Heart right ventricle (tissue), 16 donors: ENCODE data around the gene ASIP. TPM values are rescaled to one million over a fixed set of nuclear protein-coding genes. Genes with fewer than 3 reads are reported as not detected.
"Not testable (repeated sequence)": the region's sequence is repeated elsewhere in the genome, so short reads cannot be mapped to it uniquely, and the experiment has no call there.

Experiments
- ATAC-seq, 8 donors: fragments of 200-7000 bp; cut with Tn5 transposase; one replicate each; pipeline ENCODE4 v1.9.1; 2020; ENCODE audit warnings: mild to moderate bottlenecking in 8 of 8, moderate library complexity in 8 of 8, moderate number of reproducible peaks in 1 of 8
- DNase-seq, 2 donors: peaks; one replicate each; pipeline ENCODE4 v3.0.0-alpha.2; 2020
- H3K27ac ChIP-seq, 10 donors: fragments of 200-600 bp; sonication (generic) in 2 of 10; one replicate each; pipeline versions ENCODE4 v1.5.0 to v1.8.0; 2020 to 2022; ENCODE audit warnings: mild to moderate bottlenecking in 3 of 10
- H3K27me3 ChIP-seq, 7 donors: fragments of 200-600 bp; one replicate each; pipeline ENCODE4 v1.8.0; 2021 to 2022; ENCODE audit warnings: mild to moderate bottlenecking in 2 of 7
- H3K36me3 ChIP-seq, 9 donors: fragments of 200-600 bp; sonication (generic) in 1 of 9; one replicate each; pipeline versions ENCODE4 v1.5.0 to v1.8.0; 2020 to 2022; ENCODE audit warnings: mild to moderate bottlenecking in 2 of 9
- H3K4me1 ChIP-seq, 9 donors: fragments of 200-600 bp; sonication (generic) in 1 of 9; one replicate each; pipeline versions ENCODE4 v1.5.0 to v1.8.0; 2020 to 2022; ENCODE audit warnings: mild to moderate bottlenecking in 4 of 9
- H3K4me3 ChIP-seq, 10 donors: fragments of 200-600 bp; sonication (generic) in 2 of 10; one replicate each; pipeline versions ENCODE4 v1.5.0 to v1.8.0; 2020 to 2022; ENCODE audit warnings: mild to moderate bottlenecking in 7 of 10, moderate library complexity in 2 of 10
- H3K9me3 ChIP-seq, 11 donors: fragments of 200-600 bp in 10 of 11; sonication (generic) in 2 of 11; one replicate each; pipeline versions ENCODE4 v1.5.0 to v1.8.0; 2013 to 2022; ENCODE audit warnings: mild to moderate bottlenecking in 2 of 11, control low read depth in 1 of 11, moderate library complexity in 1 of 11
- CTCF ChIP-seq, 9 donors: fragments of 200-600 bp; sonication (generic) in 2 of 9; IDR thresholded peaks; one replicate each; pipeline versions ENCODE4 v1.5.0 to v1.8.0; 2021 to 2022; ENCODE audit warnings: antibody characterized with exemption in 9 of 9, mild to moderate bottlenecking in 5 of 9, moderate library complexity in 1 of 9
- WGBS, 2 donors: extraction: QIAGEN DNeasy Blood & Tissue Kit; methylation state at CpG; one replicate each; pipeline ENCODE4 v1.1.7; 2013; ENCODE audit warnings: inconsistent platforms in 1 of 2; 5-methylcytosine and 5-hydroxymethylcytosine counted together
- intact Hi-C, 10 donors: fragments of 100-400 bp; cut with DNase I; formaldehyde crosslinking; loops; one replicate each; pipeline versions ENCODE4 v1.11.1 to v1.14.2; 2022
- polyA plus RNA-seq, 2 donors: library from polyadenylated mRNA; stranded (reverse); fragments of 200-250 nt; gene quantifications; one replicate each; pipeline ENCODE4 v1.2.3, GENCODE V29; 2013
- total RNA-seq, 10 donors: library from RNA; stranded (reverse); fragmentation: NEBNext Ultra II Directional in 3 of 10; extraction: Animal tissue kit (Norgen Biotek cat#: 25700) in 3 of 10; gene quantifications; one replicate each; pipeline versions ENCODE4 v1.2.1 to v1.2.4, GENCODE V29; 2021 to 2023
- donor health status: Arrhythmogenic right ventricular cardiomyopathy.
- donor health status: ischemic (EF 13 %, LVEDD 7.1; RV severe dilation, severe dysfunction).
- donor health status: healthy with polysubstance abuse.
- donor health status: DM: no; HTN: yes; CAD: no.
- donor health status: DM: no; HTN: no; CAD: no.
- donor health status: ischemic (EF 25% LVEDD 6.9; RV normal size, moderate dysfunction).
- donor health status: ischemic (EF 25% LVEDD 5.7; RV mildly dilated, moderate dysfunction).
- donor health status: healthy.
- donor health status: DM: yes; HTN: yes; CAD: no.
- donor health status: Ischemic cardiomyopathy.
- donor health status: ischemic (EF 35%, LVEDD 5.7; RV mildly dilated, moderate dysfunction).
- donor health status: nonischemic (EF 11% LVEDD 7.7; RV severe dilation, severe dysfunction).
- donor health status: DM: yes; HTN: yes; CAD: no.
- donor health status: PGD.
- donor health status: ischemic (EF 29% LVEDD 5.4; RV normal size, mild dysfunction).
- donor health status: nonischemic (EF 23%, LVEDD 6.1; RV moderate dilation, normal function).

The ASIP gene
- total and polyA plus RNA-seq, 12 donors: 1.6 to 234 (median 13.1) TPM

- 94 to 96% methylated on average over 5 of the region's 5 CpGs for WGBS, 2 donors
- no peaks in the 10 kb centered on the region for H3K27me3 ChIP-seq
Observed at GRCh38 chr20:34260208-34260942, 19.2 kb downstream of the ASIP start.

GRCh38 chr20:34262488-34263288, 21.5 kb downstream of the ASIP start:
- 31 to 42% methylated on average over 9 of the region's 9 CpGs for WGBS, 2 donors
- H3K4me3 ChIP-seq: peak overlapping the region in 6 of 10 donors; percentile 2 to 34 (median 20)
- H3K27me3 ChIP-seq: no peaks in the 10 kb centered on the region
- peaks cover 5 to 19% (median 14%) of the 10 kb centered on the region in 9 donors for H3K4me1 ChIP-seq
- peak; percentile 91 to 97 (median 94) for ATAC-seq
- H3K36me3 ChIP-seq: no peaks in the 10 kb centered on the region
- DNase-seq: peak; percentile 43 to 64
- intact Hi-C loops: loop anchor here in 1 of 10 donors (5.0 kb wide), 1 partner anchor 40 kb away; the partner anchor contains the start of gene AHCY
- H3K9me3 ChIP-seq: no peaks in the 10 kb centered on the region
- no peak for TF ChIP-seq CTCF (IDR thresholded peaks at IDR 0.05)
- H3K27ac ChIP-seq: peak overlapping the region; percentile 51 to 93 (median 74)

More at GRCh38 chr20:34260208-34260942, 19.2 kb downstream of the ASIP start:
- Histone ChIP-seq H3K9me3 (no peaks in the 10 kb centered on the region), H3K27ac (no peak overlapping the region), H3K4me3 (no peak overlapping the region), H3K36me3 (no peaks in the 10 kb centered on the region), H3K4me1 (peaks cover 5 to 19% (median 14%) of the 10 kb centered on the region in 9 donors)
- DNase-seq (no peak), ATAC-seq (no peak)
- TF ChIP-seq CTCF (IDR thresholded peaks at IDR 0.05): no peak
- intact Hi-C loops: loop anchor here in 1 of 10 donors (5.0 kb wide), 1 partner anchor 42 kb away; the partner anchor contains the start of gene AHCY

- Histone ChIP-seq H3K4me1 (peaks cover 5 to 21% (median 14%) of the 10 kb centered on the region in 9 donors), H3K27ac (peak overlapping the region in 4 of 10 donors; percentile 74 to 93 (median 85))
- DNase-seq, H3K27me3 ChIP-seq, H3K36me3 ChIP-seq, H3K9me3 ChIP-seq, H3K4me3 ChIP-seq, ATAC-seq: not testable (repeated sequence)
- 97 to 99% methylated on average over 8 of the region's 8 CpGs for WGBS, 2 donors
- intact Hi-C loops: loop anchor here in 1 of 10 donors (5.0 kb wide), 1 partner anchor 39 kb away; the partner anchor contains the start of gene AHCY
Observed at GRCh38 chr20:34263468-34263867, 22.2 kb downstream of the ASIP start.

GRCh38 chr20:34264141-34264540, 22.9 kb downstream of the ASIP start:
- H3K27ac ChIP-seq: no peak overlapping the region
- H3K36me3 ChIP-seq: no peaks in the 10 kb centered on the region
- ATAC-seq (no peak), DNase-seq (no peak)
- 95 to 96% methylated on average over 5 of the region's 5 CpGs for WGBS, 2 donors
- intact Hi-C loops: loop anchor here in 1 of 10 donors (5.0 kb wide), 1 partner anchor 38 kb away; the partner anchor contains the start of gene AHCY
- no peaks in the 10 kb centered on the region for H3K27me3 ChIP-seq
- H3K9me3 ChIP-seq: no peaks in the 10 kb centered on the region
- peaks cover 6 to 28% (median 17%) of the 10 kb centered on the region in 9 donors for H3K4me1 ChIP-seq
- TF ChIP-seq CTCF (IDR thresholded peaks at IDR 0.05): no peak
- no peak overlapping the region for H3K4me3 ChIP-seq
